GM12878 (cell line): ENCODE results near the gene NKG7. TPM values are rescaled to one million over a fixed set of nuclear protein-coding genes. Genes with fewer than 3 reads are reported as not detected.

Experiments used
- ATF7 ChIP-seq: fragments of 450-650 bp; IDR thresholded peaks from 2 replicates; pipeline ENCODE4 v1.6.1; 2016; ENCODE audit warnings: low read depth, mild to moderate bottlenecking
- CBX5 ChIP-seq: sonication (generic); IDR thresholded peaks from 2 replicates; pipeline ENCODE4 v1.6.1; 2016; ENCODE audit warnings: low read depth, moderate library complexity, mild to moderate bottlenecking, inconsistent platforms
- CHD2 ChIP-seq: IDR thresholded peaks from 2 replicates; pipeline ENCODE4 v1.6.1; 2011; ENCODE audit warnings: low read depth, low read length, improper control_type of control experiment, borderline replicate concordance
- CREB1 ChIP-seq: IDR thresholded peaks from 2 replicates; pipeline ENCODE4 v1.6.1; 2012; ENCODE audit warnings: low read depth, mild to moderate bottlenecking, inconsistent platforms
- CTCF ChIP-seq, 3 experiments: IDR thresholded peaks in 2 of 3; conservative IDR thresholded peaks in 1 of 3; 2 replicates each; pipeline ENCODE4 v1.5.1; 2011; ENCODE audit warnings: low read depth in 3 of 3, low read length in 3 of 3, mild to moderate bottlenecking in 3 of 3, control low read depth in 2 of 3, moderate library complexity in 2 of 3, inconsistent platforms in 1 of 3, mixed read lengths in 1 of 3; ENCODE audit not compliant: control insufficient read depth in 2 of 3, insufficient read depth in 1 of 3; ENCODE audit errors: extremely low read depth in 1 of 3
- EED ChIP-seq: sonication (generic); IDR thresholded peaks from 2 replicates; pipeline ENCODE4 v1.6.1; 2016; ENCODE audit warnings: antibody characterized with exemption, low read depth
- ETV6 ChIP-seq, 2 experiments: fragments of 450-650 bp in 1 of 2; IDR thresholded peaks in 1 of 2; conservative IDR thresholded peaks in 1 of 2; 2 replicates each; pipeline ENCODE4 v1.6.1; 2014; ENCODE audit warnings: antibody characterized with exemption in 1 of 2, borderline replicate concordance in 1 of 2, low read depth in 1 of 2, mild to moderate bottlenecking in 1 of 2, moderate library complexity in 1 of 2
- JUND ChIP-seq: IDR thresholded peaks from 2 replicates; pipeline ENCODE4 v1.6.1; 2012; ENCODE audit warnings: low read depth, mild to moderate bottlenecking, low read length, improper control_type of control experiment, moderate library complexity
- MEF2A ChIP-seq: IDR thresholded peaks from 2 replicates; pipeline ENCODE4 v1.6.1; 2011; ENCODE audit warnings: low read depth, mild to moderate bottlenecking, low read length, moderate library complexity; ENCODE audit not compliant: insufficient read depth
- MLLT1 ChIP-seq: fragments of 450-650 bp; IDR thresholded peaks from 2 replicates; pipeline ENCODE4 v1.6.1; 2016; ENCODE audit warnings: mild to moderate bottlenecking
- MTA2 ChIP-seq: fragments of 450-650 bp; IDR thresholded peaks from 2 replicates; pipeline ENCODE4 v1.6.1; 2016; ENCODE audit warnings: low read depth, mild to moderate bottlenecking, moderate library complexity
- MTA3 ChIP-seq: IDR thresholded peaks from 2 replicates; pipeline ENCODE4 v1.6.1; 2012; ENCODE audit warnings: low read length, inconsistent platforms, borderline replicate concordance
- NR2C2 ChIP-seq: IDR thresholded peaks from 2 replicates; pipeline ENCODE4 v1.6.1; 2011; ENCODE audit warnings: borderline replicate concordance, low read depth; ENCODE audit not compliant: control insufficient read depth, insufficient read length
- POLR2A ChIP-seq: IDR thresholded peaks from 2 replicates; pipeline ENCODE4 v1.6.1; 2011; ENCODE audit warnings: low read depth, mild to moderate bottlenecking, low read length
- RFX5 ChIP-seq: IDR thresholded peaks from 2 replicates; pipeline ENCODE4 v1.6.1; 2011; ENCODE audit warnings: low read depth, low read length, improper control_type of control experiment
- RUNX3 ChIP-seq: IDR thresholded peaks from 2 replicates; pipeline ENCODE4 v1.6.1; 2012; ENCODE audit warnings: low read length, inconsistent platforms
- SMAD1 ChIP-seq: fragments of 450-650 bp; IDR thresholded peaks from 2 replicates; pipeline ENCODE4 v1.6.1; 2018; ENCODE audit warnings: mild to moderate bottlenecking, low read depth; ENCODE audit not compliant: partially characterized antibody
- SMARCA5 ChIP-seq: fragments of 450-650 bp; IDR thresholded peaks from 2 replicates; pipeline ENCODE4 v1.6.1; 2017; ENCODE audit warnings: mild to moderate bottlenecking
- SP1 ChIP-seq: IDR thresholded peaks from one replicate; pipeline ENCODE4 v1.6.1; 2011; ENCODE audit warnings: low read depth, low read length
- YY1 ChIP-seq: IDR thresholded peaks from 2 replicates; pipeline ENCODE4 v1.6.1; 2011; ENCODE audit warnings: low read depth, mild to moderate bottlenecking, low read length
- ZBTB4 ChIP-seq: fragments of 450-650 bp; formaldehyde crosslinking; IDR thresholded peaks from 2 replicates; pipeline ENCODE4 v1.4.0; 2022; ENCODE audit warnings: mild to moderate bottlenecking, moderate library complexity
- ZNF384 ChIP-seq: IDR thresholded peaks from 2 replicates; pipeline ENCODE4 v1.6.1; 2012; ENCODE audit warnings: low read depth, mild to moderate bottlenecking, low read length, improper control_type of control experiment, borderline replicate concordance
- polyA plus RNA-seq, 11 experiments: library from polyadenylated mRNA; depleted of rRNA in 4 of 11; unstranded in 6 of 11; stranded (reverse) in 5 of 11; fragments of >200 nt; fragmentation: Nextera tagmentation in 4 of 11; fragmentation: Illumina TruSeq in 1 of 11; extraction: Ambion mirVana in 4 of 11; extraction: Trizol in 1 of 11; gene quantifications; 1 replicate in 1 of 11; 2 replicates in 10 of 11; pipeline versions ENCODE4 v1.2.1 to v1.2.3, GENCODE V29; 2011 to 2016; ENCODE audit warnings: inconsistent platforms in 2 of 11, missing spikeins in 2 of 11, low read depth in 1 of 11
- total RNA-seq, 4 experiments: library from RNA; depleted of rRNA in 3 of 4; stranded (reverse); fragments of >200 nt in 3 of 4; fragmentation: Illumina TruSeq in 1 of 4; extraction: Trizol in 1 of 4; gene quantifications; 2 replicates each; pipeline versions ENCODE4 v1.2.1 to v1.2.3, GENCODE V29; 2013 to 2021
- TF ChIP-seq, protein P1 (sequence below): IDR thresholded peaks from 2 replicates; pipeline ENCODE4 v1.6.1; 2012; ENCODE audit warnings: low read length, inconsistent platforms

The NKG7 gene
- total and polyA plus RNA-seq, 10 of the 15 experiments (the other 5 are each of a cell fraction or from before 2014, with no cell fraction given) = 10.0 to 48.7 (median 22.3) TPM

GRCh38 chr19:51417107-51417809, 44.8 kb upstream of the NKG7 start, which contains the start of gene SIGLEC10 (continued):
- peak; percentile 45; the same call in 1 of the 2 replicates for TF ChIP-seq MLLT1
- TF ChIP-seq MTA3 = peak; percentile 69; the same call in 1 of the 2 replicates
- no peak for TF ChIP-seq CBX5
- no peak for TF ChIP-seq CTCF (IDR thresholded peaks at IDR 0.05 in 2 of 3, conservative IDR thresholded peaks at IDR 0.05 in 1 of 3; ENCODE audit: control insufficient read depth in 2 of 3, extremely low read depth in 1 of 3, insufficient read depth in 1 of 3, low read depth in 3 of 3, low read length in 3 of 3)
- 0 out of 4 replicates have a peak, but pooled peaks of 1 of the 2 experiments have one; percentile 37 for TF ChIP-seq ETV6 (conservative IDR thresholded peaks at IDR 0.05 in 1 of 2, IDR thresholded peaks at IDR 0.05 in 1 of 2; ENCODE audit: borderline replicate concordance in 1 of 2, low read depth in 1 of 2)
- TF ChIP-seq SP1 = peak; percentile 42
- TF ChIP-seq, protein P1, sequence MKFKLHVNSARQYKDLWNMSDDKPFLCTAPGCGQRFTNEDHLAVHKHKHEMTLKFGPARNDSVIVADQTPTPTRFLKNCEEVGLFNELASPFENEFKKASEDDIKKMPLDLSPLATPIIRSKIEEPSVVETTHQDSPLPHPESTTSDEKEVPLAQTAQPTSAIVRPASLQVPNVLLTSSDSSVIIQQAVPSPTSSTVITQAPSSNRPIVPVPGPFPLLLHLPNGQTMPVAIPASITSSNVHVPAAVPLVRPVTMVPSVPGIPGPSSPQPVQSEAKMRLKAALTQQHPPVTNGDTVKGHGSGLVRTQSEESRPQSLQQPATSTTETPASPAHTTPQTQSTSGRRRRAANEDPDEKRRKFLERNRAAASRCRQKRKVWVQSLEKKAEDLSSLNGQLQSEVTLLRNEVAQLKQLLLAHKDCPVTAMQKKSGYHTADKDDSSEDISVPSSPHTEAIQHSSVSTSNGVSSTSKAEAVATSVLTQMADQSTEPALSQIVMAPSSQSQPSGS = peak; percentile 1; the same call in 1 of the 2 replicates
- peak; percentile 88 for TF ChIP-seq RUNX3
- 0 out of 2 replicates have a peak, but pooled peaks have one; percentile 20 for TF ChIP-seq MEF2A
- TF ChIP-seq YY1 = 0 out of 2 replicates have a peak, but pooled peaks have one; percentile 11
- TF ChIP-seq ATF7 = no peak
- no peak for TF ChIP-seq SMAD1
- TF ChIP-seq EED = peak; percentile 86
- TF ChIP-seq CHD2 = 0 out of 2 replicates have a peak, but pooled peaks have one; percentile 5
- no peak for TF ChIP-seq JUND
- TF ChIP-seq MTA2 = peak; percentile 48
- no peak for TF ChIP-seq NR2C2
- TF ChIP-seq SMARCA5 = peak; percentile 74; the same call in 1 of the 2 replicates
- TF ChIP-seq POLR2A = peak; percentile 91
- 0 out of 2 replicates have a peak, but pooled peaks have one; percentile 26 for TF ChIP-seq CREB1
- no peak for TF ChIP-seq ZNF384
- no peak for TF ChIP-seq ZBTB4 (CRISPR knock-in tag)
- no peak for TF ChIP-seq RFX5
